ENCODE results near the gene CLTRN. TPM values are rescaled to one million over a fixed set of nuclear protein-coding genes. Genes with fewer than 3 reads are reported as not detected.

CLTRN gene
- total RNA-seq, 1 donor from 2014 or later = 0.50 TPM

- peak; percentile 81 for TF ChIP-seq CTCF (IDR thresholded peaks at IDR 0.05; ENCODE audit: insufficient read depth, low read length, poor library complexity, severe bottlenecking)
- no peak overlapping the region for H3K4me3 ChIP-seq (ENCODE audit: low read depth, low read length)
- H3K27me3 ChIP-seq (ENCODE audit: control insufficient read depth, insufficient read depth, low read length) = no peaks in the 10 kb centered on the region
- no peaks in the 10 kb centered on the region for H3K36me3 ChIP-seq (ENCODE audit: control insufficient read depth, insufficient read depth, low read length)
- no peak for DNase-seq (ENCODE audit: low read depth)
Observed at GRCh38 chrX:15686818-15687685, 22.4 kb upstream of the CLTRN start.

DNA sequence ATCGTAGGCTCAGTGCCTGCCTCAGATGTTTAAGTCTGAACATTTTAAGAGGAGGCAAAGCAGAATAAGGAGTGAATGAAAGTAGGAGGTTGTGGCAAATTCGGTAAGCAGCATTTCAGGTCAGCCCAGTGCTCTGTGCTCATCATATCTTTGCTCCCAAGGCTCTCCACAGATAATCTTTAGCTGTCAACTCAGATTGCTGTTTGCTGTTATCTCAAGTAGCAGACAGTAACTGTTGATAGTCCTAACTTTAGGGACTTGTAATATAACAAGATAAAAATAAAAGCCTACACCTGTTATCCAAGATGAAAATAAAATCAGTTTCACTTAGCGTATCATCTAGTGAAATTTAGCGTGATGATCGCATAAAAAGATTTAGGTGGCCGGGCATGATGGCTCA is 18.6 kb upstream of the CLTRN start:
- H3K4me3 ChIP-seq (ENCODE audit: low read depth, low read length) = no peak overlapping the region
- H3K36me3 ChIP-seq (ENCODE audit: control insufficient read depth, insufficient read depth, low read length) = no peaks in the 10 kb centered on the region
- TF ChIP-seq CTCF (IDR thresholded peaks at IDR 0.05; ENCODE audit: insufficient read depth, low read length, poor library complexity, severe bottlenecking) = no peak
- DNase-seq (ENCODE audit: low read depth) = no peak
- no peaks in the 10 kb centered on the region for H3K27me3 ChIP-seq (ENCODE audit: control insufficient read depth, insufficient read depth, low read length)

GRCh38 chrX:15681433-15681832 is 16.8 kb upstream of the CLTRN start:
- TF ChIP-seq CTCF (IDR thresholded peaks at IDR 0.05; ENCODE audit: insufficient read depth, low read length, poor library complexity, severe bottlenecking) = no peak

GRCh38 chrX:15680401-15680800 is 15.8 kb upstream of the CLTRN start:
- no peak overlapping the region for H3K4me3 ChIP-seq (ENCODE audit: low read depth, low read length)
- no peak for TF ChIP-seq CTCF (IDR thresholded peaks at IDR 0.05; ENCODE audit: insufficient read depth, low read length, poor library complexity, severe bottlenecking)
- H3K27me3 ChIP-seq (ENCODE audit: control insufficient read depth, insufficient read depth, low read length) = no peaks in the 10 kb centered on the region
- peak; percentile 44 for DNase-seq (ENCODE audit: low read depth)
- no peaks in the 10 kb centered on the region for H3K36me3 ChIP-seq (ENCODE audit: control insufficient read depth, insufficient read depth, low read length)

More at GRCh38 chrX:15681433-15681832, 16.8 kb upstream of the CLTRN start:
- no peak for DNase-seq (ENCODE audit: low read depth)
- no peaks in the 10 kb centered on the region for H3K36me3 ChIP-seq (ENCODE audit: control insufficient read depth, insufficient read depth, low read length)
- H3K27me3 ChIP-seq (ENCODE audit: control insufficient read depth, insufficient read depth, low read length) = no peaks in the 10 kb centered on the region
- H3K4me3 ChIP-seq (ENCODE audit: low read depth, low read length) = no peak overlapping the region

GRCh38 chrX:15679246-15679645 is 14.6 kb upstream of the CLTRN start:
- DNase-seq (ENCODE audit: low read depth) = no peak

More at GRCh38 chrX:15679246-15679645, 14.6 kb upstream of the CLTRN start:
- no peaks in the 10 kb centered on the region for H3K27me3 ChIP-seq (ENCODE audit: control insufficient read depth, insufficient read depth, low read length)
- H3K4me3 ChIP-seq (ENCODE audit: low read depth, low read length) = no peak overlapping the region
- TF ChIP-seq CTCF (IDR thresholded peaks at IDR 0.05; ENCODE audit: insufficient read depth, low read length, poor library complexity, severe bottlenecking) = no peak
- no peaks in the 10 kb centered on the region for H3K36me3 ChIP-seq (ENCODE audit: control insufficient read depth, insufficient read depth, low read length)

Measured in kidney epithelial cell (primary cell).